HUES6 (cell line): Measurements from ENCODE around the gene C19orf85.

Experiments used
- H3K27ac ChIP-seq: 2 replicates; pipeline ENCODE4 v1.7.0; 2013; ENCODE audit warnings: low read depth, mild to moderate bottlenecking, low read length, inconsistent platforms
- H3K27me3 ChIP-seq: 2 replicates; pipeline ENCODE4 v1.6.1; 2013; ENCODE audit warnings: low read length; ENCODE audit not compliant: control insufficient read depth, insufficient read depth
- H3K36me3 ChIP-seq: 2 replicates; pipeline ENCODE4 v1.6.1; 2013; ENCODE audit warnings: low read length; ENCODE audit not compliant: control insufficient read depth, insufficient read depth
- H3K4me1 ChIP-seq: 2 replicates; pipeline ENCODE4 v1.6.1; 2013; ENCODE audit warnings: low read length; ENCODE audit not compliant: control insufficient read depth, insufficient read depth
- H3K4me3 ChIP-seq: 2 replicates; pipeline ENCODE4 v1.5.1; 2013; ENCODE audit warnings: low read depth, low read length
- H3K9ac ChIP-seq: one replicate; pipeline ENCODE4 v1.6.1; 2013; ENCODE audit warnings: mild to moderate bottlenecking, low read length
- H3K9me3 ChIP-seq: 2 replicates; pipeline ENCODE4 v1.6.1; 2013; ENCODE audit warnings: low read depth, low read length; ENCODE audit not compliant: control insufficient read depth, insufficient read depth

C19orf85 gene

GRCh38 chr19:55488986-55489710 lies 24.6 kb upstream of the C19orf85 start:
- no peak overlapping the region for H3K9ac ChIP-seq
- H3K27ac ChIP-seq = no peak overlapping the region
- peaks cover 6% of the 10 kb centered on the region; the same call in 1 of the 2 replicates for H3K27me3 ChIP-seq
- peaks cover 57% of the 10 kb centered on the region for H3K4me1 ChIP-seq
- peaks cover 3% of the 10 kb centered on the region; the same call in 1 of the 2 replicates for H3K36me3 ChIP-seq
- peak overlapping the region; percentile 60; the same call in 1 of the 2 replicates for H3K4me3 ChIP-seq
- H3K9me3 ChIP-seq = no peaks in the 10 kb centered on the region

- Histone ChIP-seq H3K27ac (peak within 1 kb of the TSS; percentile 7; the same call in 1 of the 2 replicates), H3K4me1 (peaks cover 55% of the 10 kb centered on the region), H3K9ac (peak within 1 kb of the TSS; percentile 65), H3K36me3 (peaks cover 4% of the 10 kb centered on the region), H3K4me3 (peak within 1 kb of the TSS; percentile 60), H3K9me3 (no peaks in the 10 kb centered on the region), H3K27me3 (peaks cover 6% of the 10 kb centered on the region; the same call in 1 of the 2 replicates)
These were observed 23.6 kb upstream of the C19orf85 start, which contains the start of gene SSC5D for GRCh38 chr19:55487924-55488687. TSS of gene SSC5D (plus strand) at chr19:55488436. CDS start at chr19:55488590, 154 bp downstream.

- H3K36me3 ChIP-seq = peaks cover 11% of the 10 kb centered on the region
- peaks cover 6% of the 10 kb centered on the region; the same call in 1 of the 2 replicates for H3K27me3 ChIP-seq
- H3K9me3 ChIP-seq = no peaks in the 10 kb centered on the region
- H3K4me1 ChIP-seq = peaks cover 55% of the 10 kb centered on the region
- peak overlapping the region; percentile 33; the same call in 1 of the 2 replicates for H3K4me3 ChIP-seq
- peak overlapping the region; percentile 7; the same call in 1 of the 2 replicates for H3K27ac ChIP-seq
- peak overlapping the region; percentile 47 for H3K9ac ChIP-seq
These were observed 22.7 kb upstream of the C19orf85 start for GRCh38 chr19:55486971-55487923.

- H3K9me3 ChIP-seq = no peaks in the 10 kb centered on the region
- H3K27me3 ChIP-seq = peaks cover 3% of the 10 kb centered on the region; the same call in 1 of the 2 replicates
- peak overlapping the region; percentile 7; the same call in 1 of the 2 replicates for H3K27ac ChIP-seq
- peak overlapping the region; percentile 68 for H3K9ac ChIP-seq
- H3K4me1 ChIP-seq = peaks cover 57% of the 10 kb centered on the region
- peaks cover 11% of the 10 kb centered on the region for H3K36me3 ChIP-seq
- H3K4me3 ChIP-seq = peak overlapping the region; percentile 73
These were observed 21.8 kb upstream of the C19orf85 start for GRCh38 chr19:55486043-55486970.

GRCh38 chr19:55485439-55486011 lies 21.0 kb upstream of the C19orf85 start:
- H3K36me3 ChIP-seq = peaks cover 11% of the 10 kb centered on the region
- peaks cover 57% of the 10 kb centered on the region for H3K4me1 ChIP-seq
- H3K27ac ChIP-seq = peak overlapping the region; percentile 19
- peak overlapping the region; percentile 73 for H3K4me3 ChIP-seq
- peaks cover 3% of the 10 kb centered on the region; the same call in 1 of the 2 replicates for H3K27me3 ChIP-seq
- H3K9ac ChIP-seq = peak overlapping the region; percentile 74
- no peaks in the 10 kb centered on the region for H3K9me3 ChIP-seq

GRCh38 chr19:55484593-55485438 lies 20.3 kb upstream of the C19orf85 start, which contains the start of gene NAT14:
TSS of gene NAT14 (plus strand) at chr19:55485188. CDS start at chr19:55485709, 521 bp downstream.
- peaks cover 11% of the 10 kb centered on the region for H3K36me3 ChIP-seq
- no peaks in the 10 kb centered on the region for H3K9me3 ChIP-seq
- H3K4me3 ChIP-seq = peak within 1 kb of the TSS; percentile 73
- peaks cover 3% of the 10 kb centered on the region; the same call in 1 of the 2 replicates for H3K27me3 ChIP-seq
- peaks cover 57% of the 10 kb centered on the region for H3K4me1 ChIP-seq
- H3K27ac ChIP-seq = peak within 1 kb of the TSS; percentile 19
- H3K9ac ChIP-seq = peak within 1 kb of the TSS; percentile 74

- H3K9me3 ChIP-seq = no peaks in the 10 kb centered on the region
- peak overlapping the region; percentile 73 for H3K4me3 ChIP-seq
- H3K27me3 ChIP-seq = no peaks in the 10 kb centered on the region
- peaks cover 49% of the 10 kb centered on the region for H3K4me1 ChIP-seq
- H3K36me3 ChIP-seq = peaks cover 11% of the 10 kb centered on the region
- no peak overlapping the region for H3K9ac ChIP-seq
- H3K27ac ChIP-seq = no peak overlapping the region
These were observed 19.4 kb upstream of the C19orf85 start for GRCh38 chr19:55483706-55484592.

GRCh38 chr19:55482967-55483705 lies 18.6 kb upstream of the C19orf85 start:
- Histone ChIP-seq H3K4me1 (peaks cover 44% of the 10 kb centered on the region), H3K9me3 (no peaks in the 10 kb centered on the region), H3K27me3 (no peaks in the 10 kb centered on the region), H3K4me3 (no peak overlapping the region), H3K36me3 (peaks cover 11% of the 10 kb centered on the region), H3K27ac (no peak overlapping the region), H3K9ac (no peak overlapping the region)
